ENCODE measurements around the gene CHMP1A.
A peak's percentile ranks its signal among the peaks of the same experiment; 100 is the strongest.
"Not testable (repeated sequence)": the region's sequence is repeated elsewhere in the genome, so short reads cannot be mapped to it uniquely, and the experiment has no call there.

The CHMP1A gene

DNA sequence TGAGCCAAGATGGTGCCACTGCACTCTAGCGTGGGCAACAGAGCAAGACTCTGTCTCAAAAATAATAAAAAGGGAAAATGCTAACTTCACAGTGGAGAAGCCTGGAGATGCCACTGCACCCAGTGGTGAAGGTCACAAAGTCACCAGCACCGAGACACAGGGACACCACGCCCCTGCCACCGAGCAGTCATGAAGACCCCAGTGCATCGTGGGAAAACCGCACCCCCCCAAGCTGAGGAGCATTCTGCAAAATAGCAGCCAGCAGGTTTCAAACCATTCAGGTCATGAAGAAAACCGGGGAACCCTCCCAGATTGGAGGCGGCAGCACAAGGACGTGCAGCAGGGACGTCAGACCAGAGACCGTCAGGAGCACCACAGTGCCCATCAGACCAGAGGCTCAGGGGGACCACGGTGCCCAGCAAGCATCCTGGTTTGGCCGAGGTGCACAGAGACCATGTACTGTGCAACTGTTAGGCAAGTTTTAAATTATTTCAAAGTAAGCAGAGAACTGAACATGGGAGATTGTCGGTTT is 13.7 kb downstream of the CHMP1A start:
- Mint-ChIP-seq H3K27ac (ENCODE audit: low read depth) (no peak overlapping the region), H3K4me1 (peaks cover 11% of the 10 kb centered on the region), H3K9me3 (no peaks in the 10 kb centered on the region), H3K36me3 (ENCODE audit: insufficient read depth) (peaks cover 30% of the 10 kb centered on the region), H3K27me3 (no peaks in the 10 kb centered on the region), H3K4me3 (no peak overlapping the region)
- no peak for ATAC-seq (replicated peaks; ENCODE audit: extremely low read depth, poor library complexity, severe bottlenecking)
- no peak for DNase-seq (ENCODE audit: low spot score in 2 of 2)

DNA sequence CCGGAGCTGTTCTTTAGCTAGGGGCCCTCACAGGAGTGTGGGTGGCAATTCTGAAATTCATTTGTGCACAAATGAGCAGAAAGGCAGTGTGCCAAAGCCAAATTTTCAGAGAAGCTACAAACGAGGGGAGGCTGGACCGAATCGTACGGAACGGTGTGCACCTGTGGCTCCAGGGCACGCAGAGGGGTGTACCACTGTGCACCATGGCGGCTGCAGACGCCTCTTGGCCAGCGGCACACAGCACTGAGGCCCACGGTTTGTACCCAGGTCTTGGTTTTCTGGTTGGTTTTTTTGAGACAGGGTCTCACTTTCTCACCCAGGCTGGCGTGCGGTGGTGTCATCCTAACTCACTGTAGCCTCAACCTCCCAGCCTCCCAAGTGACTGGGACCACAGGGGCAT is 14.9 kb downstream of the CHMP1A start:
- no peak for ATAC-seq (replicated peaks; ENCODE audit: extremely low read depth, poor library complexity, severe bottlenecking)
- no peak overlapping the region for H3K27ac Mint-ChIP-seq (ENCODE audit: low read depth)
- no peak for DNase-seq (ENCODE audit: low spot score in 2 of 2)
- H3K27me3 Mint-ChIP-seq, result no peaks in the 10 kb centered on the region
- no peak overlapping the region for H3K4me3 Mint-ChIP-seq
- no peaks in the 10 kb centered on the region for H3K9me3 Mint-ChIP-seq
- peaks cover 24% of the 10 kb centered on the region for H3K36me3 Mint-ChIP-seq (ENCODE audit: insufficient read depth)
- peaks cover 11% of the 10 kb centered on the region for H3K4me1 Mint-ChIP-seq

DNA sequence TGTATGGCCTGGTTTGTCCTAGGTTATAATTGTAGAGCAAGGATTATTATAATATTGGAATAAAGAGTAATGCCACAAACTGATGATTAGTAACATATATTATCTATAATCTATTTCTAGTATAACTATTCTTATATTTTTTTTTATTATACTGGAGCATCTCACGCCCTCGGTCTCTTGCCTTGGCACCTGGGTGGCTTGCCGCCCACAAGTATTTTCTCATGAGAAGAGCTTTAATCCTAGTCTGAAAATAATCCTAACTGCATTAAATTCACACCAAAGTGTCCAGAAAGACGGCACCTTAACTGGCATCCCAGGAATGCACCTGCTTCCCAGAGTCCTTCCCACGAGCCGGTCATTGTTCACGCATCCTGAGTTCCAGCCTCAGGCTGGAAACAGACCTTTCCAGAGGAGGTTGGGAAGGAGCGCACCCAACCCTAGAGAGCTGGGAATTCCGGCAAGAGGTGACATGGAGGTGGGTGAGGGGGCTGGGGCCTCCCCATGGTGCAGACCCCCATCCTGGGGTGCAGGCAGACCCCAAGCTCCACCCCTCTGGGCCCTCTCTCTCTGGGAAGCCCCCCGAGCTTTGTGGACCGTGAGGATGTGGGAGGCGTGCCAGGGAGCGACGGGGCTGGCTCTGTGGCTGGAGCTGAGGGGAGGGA is 15.9 kb downstream of the CHMP1A start:
- peaks cover 11% of the 10 kb centered on the region for H3K4me1 Mint-ChIP-seq
- peak overlapping the region; percentile 69 for H3K27ac Mint-ChIP-seq (ENCODE audit: low read depth)
- peak overlapping the region; percentile 70 for H3K4me3 Mint-ChIP-seq
- ATAC-seq (replicated peaks; ENCODE audit: extremely low read depth, poor library complexity, severe bottlenecking) (no peak), DNase-seq (ENCODE audit: low spot score in 2 of 2) (no peak)
- H3K9me3 Mint-ChIP-seq, result no peaks in the 10 kb centered on the region
- no peaks in the 10 kb centered on the region for H3K27me3 Mint-ChIP-seq
- H3K36me3 Mint-ChIP-seq (ENCODE audit: insufficient read depth), result peaks cover 21% of the 10 kb centered on the region

DNA sequence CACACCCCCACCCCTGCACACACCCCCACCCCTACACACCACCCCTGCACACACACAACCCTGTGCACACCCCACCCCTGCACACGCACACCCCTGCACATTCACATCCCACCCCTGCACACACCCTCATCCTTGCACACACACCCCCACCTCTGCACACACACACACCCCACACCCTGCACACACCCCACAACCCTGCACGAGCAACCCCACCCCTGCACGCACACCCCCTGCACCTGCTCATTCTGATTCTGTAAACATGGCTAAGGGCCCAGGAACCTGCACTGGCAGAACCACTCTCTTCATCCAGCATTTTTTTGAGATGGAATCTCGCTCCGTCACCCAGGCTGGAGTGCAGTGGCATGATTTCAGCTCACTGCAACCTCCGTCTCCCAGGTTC is 18.1 kb downstream of the CHMP1A start:
- DNase-seq (ENCODE audit: low spot score in 2 of 2) (no peak), ATAC-seq (replicated peaks; ENCODE audit: extremely low read depth, poor library complexity, severe bottlenecking) (no peak)
- Mint-ChIP-seq H3K27ac (ENCODE audit: low read depth) (no peak overlapping the region), H3K4me1 (peaks cover 11% of the 10 kb centered on the region), H3K27me3 (no peaks in the 10 kb centered on the region), H3K4me3 (no peak overlapping the region), H3K9me3 (no peaks in the 10 kb centered on the region), H3K36me3 (ENCODE audit: insufficient read depth) (peaks cover 5% of the 10 kb centered on the region)

DNA sequence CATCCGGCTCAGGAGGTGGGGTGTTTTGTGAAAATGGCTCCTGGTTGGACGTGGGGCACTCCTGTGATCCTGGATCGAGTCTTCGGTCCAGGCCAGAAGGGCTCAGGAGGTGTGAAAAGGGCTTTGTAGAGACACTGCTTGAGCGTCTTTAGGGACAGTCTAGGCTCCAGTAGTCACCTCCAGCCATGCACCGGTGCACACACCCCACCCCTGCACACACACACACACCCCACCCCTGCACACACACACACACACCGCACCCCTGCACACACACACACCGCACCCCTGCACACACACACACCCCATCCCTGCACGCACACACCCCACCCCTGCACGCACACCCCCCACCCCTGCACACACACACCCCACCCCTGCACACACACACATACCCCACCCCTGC is 19.1 kb downstream of the CHMP1A start:
- no peak overlapping the region for H3K4me3 Mint-ChIP-seq
- peaks cover 11% of the 10 kb centered on the region for H3K4me1 Mint-ChIP-seq
- H3K36me3 Mint-ChIP-seq (ENCODE audit: insufficient read depth), result peaks cover 3% of the 10 kb centered on the region
- no peak for ATAC-seq (replicated peaks; ENCODE audit: extremely low read depth, poor library complexity, severe bottlenecking)
- no peak for DNase-seq (ENCODE audit: low spot score in 2 of 2)
- H3K27ac Mint-ChIP-seq (ENCODE audit: low read depth), result no peak overlapping the region
- H3K27me3 Mint-ChIP-seq, result no peaks in the 10 kb centered on the region
- no peaks in the 10 kb centered on the region for H3K9me3 Mint-ChIP-seq

DNA sequence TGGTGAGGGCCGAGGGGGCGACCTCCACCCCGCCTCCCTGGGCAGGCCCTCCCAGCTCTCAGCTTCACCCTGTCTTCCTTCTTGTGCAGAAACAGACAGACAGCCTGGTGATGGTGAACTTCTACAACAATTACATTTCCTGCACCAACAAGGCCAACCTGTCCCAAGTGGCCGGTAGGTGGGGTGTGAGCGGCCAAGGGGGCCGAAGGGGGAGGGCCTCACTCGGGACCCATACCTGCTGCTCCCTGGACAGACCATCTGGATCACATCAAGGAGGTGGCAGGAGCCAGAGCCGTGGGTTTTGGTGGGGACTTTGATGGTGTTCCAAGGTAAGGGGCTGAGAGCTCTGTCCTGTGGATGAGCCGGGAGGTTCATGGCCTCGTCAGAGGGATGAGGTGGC is 20.1 kb downstream of the CHMP1A start:
- no peak for DNase-seq (ENCODE audit: low spot score in 2 of 2)
- H3K36me3 Mint-ChIP-seq (ENCODE audit: insufficient read depth), result peaks cover 1% of the 10 kb centered on the region
- peaks cover 11% of the 10 kb centered on the region for H3K4me1 Mint-ChIP-seq
- no peak overlapping the region for H3K4me3 Mint-ChIP-seq
- no peak for ATAC-seq (replicated peaks; ENCODE audit: extremely low read depth, poor library complexity, severe bottlenecking)
- no peaks in the 10 kb centered on the region for H3K9me3 Mint-ChIP-seq
- H3K27me3 Mint-ChIP-seq, result no peaks in the 10 kb centered on the region
- no peak overlapping the region for H3K27ac Mint-ChIP-seq (ENCODE audit: low read depth)

DNA sequence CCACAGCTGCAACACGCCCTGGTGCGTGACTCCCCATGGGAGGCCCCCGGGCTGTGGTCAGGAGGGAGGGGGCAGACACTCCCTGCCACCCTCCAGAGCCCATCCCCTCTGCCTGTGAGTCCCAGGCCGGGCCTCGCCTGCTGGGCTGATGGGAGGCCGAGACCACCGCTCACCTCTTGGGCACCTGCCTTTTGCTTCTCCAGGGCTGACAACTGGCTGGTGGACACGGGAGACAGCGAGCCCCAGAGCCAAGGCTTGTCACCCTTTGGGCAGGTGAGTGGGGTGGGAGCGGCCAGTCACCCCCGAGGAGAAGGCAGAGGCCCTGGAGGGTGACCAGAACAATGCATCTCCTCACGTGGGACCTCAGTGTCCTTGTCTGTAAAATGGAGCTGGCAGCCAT is 20.8 kb downstream of the CHMP1A start:
- ATAC-seq (replicated peaks; ENCODE audit: extremely low read depth, poor library complexity, severe bottlenecking) (no peak), DNase-seq (ENCODE audit: low spot score in 2 of 2) (no peak)
- Mint-ChIP-seq H3K36me3 (ENCODE audit: insufficient read depth) (peaks cover 1% of the 10 kb centered on the region), H3K27ac (ENCODE audit: low read depth) (no peak overlapping the region), H3K9me3 (no peaks in the 10 kb centered on the region), H3K27me3 (no peaks in the 10 kb centered on the region), H3K4me1 (peaks cover 11% of the 10 kb centered on the region), H3K4me3 (no peak overlapping the region)

DNA sequence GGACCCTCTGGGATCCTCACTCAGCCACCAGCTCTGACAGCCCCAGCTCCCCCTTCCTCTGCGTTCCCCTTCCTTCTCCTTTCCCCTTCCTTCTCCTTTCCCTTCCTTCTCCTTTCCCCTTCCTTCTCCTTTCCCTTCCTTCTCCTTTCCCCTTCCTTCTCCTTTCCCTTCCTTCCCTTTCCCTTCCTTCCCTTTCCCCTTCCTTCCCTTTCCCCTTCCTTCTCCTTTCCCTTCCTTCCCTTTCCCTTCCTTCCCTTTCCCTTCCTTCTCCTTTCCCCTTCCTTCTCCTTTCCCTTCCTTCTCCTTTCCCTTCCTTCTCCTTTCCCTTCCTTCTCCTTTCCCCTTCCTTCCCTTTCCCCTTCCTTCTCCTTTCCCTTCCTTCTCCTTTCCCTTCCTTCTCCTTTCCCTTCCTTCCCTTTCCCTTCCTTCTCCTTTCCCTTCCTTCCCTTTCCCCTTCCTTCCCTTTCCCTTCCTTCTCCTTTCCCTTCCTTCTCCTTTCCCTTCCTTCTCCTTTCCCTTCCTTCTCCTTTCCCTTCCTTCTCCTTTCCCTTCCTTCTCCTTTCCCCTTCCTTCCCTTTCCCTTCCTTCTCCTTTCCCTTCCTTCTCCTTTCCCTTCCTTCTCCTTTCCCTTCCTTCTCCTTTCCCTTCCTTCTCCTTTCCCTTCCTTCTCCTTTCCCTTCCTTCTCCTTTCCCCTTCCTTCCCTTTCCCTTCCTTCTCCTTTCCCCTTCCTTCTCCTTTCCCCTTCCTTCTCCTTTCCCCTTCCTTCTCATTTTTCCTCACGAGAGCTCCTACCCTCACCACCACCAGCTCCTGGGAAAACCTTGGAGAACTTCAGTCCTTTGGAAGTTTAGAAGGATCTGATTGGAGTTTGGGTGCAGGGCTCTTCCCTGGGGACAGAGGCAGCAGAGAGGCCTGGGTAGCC is 22.8 kb downstream of the CHMP1A start:
- ATAC-seq (replicated peaks; ENCODE audit: extremely low read depth, poor library complexity, severe bottlenecking); H3K9me3 Mint-ChIP-seq; H3K27me3 Mint-ChIP-seq; H3K4me3 Mint-ChIP-seq; H3K4me1 Mint-ChIP-seq; H3K36me3 Mint-ChIP-seq (ENCODE audit: insufficient read depth); H3K27ac Mint-ChIP-seq (ENCODE audit: low read depth); DNase-seq (ENCODE audit: low spot score in 2 of 2): not testable (repeated sequence)

DNA sequence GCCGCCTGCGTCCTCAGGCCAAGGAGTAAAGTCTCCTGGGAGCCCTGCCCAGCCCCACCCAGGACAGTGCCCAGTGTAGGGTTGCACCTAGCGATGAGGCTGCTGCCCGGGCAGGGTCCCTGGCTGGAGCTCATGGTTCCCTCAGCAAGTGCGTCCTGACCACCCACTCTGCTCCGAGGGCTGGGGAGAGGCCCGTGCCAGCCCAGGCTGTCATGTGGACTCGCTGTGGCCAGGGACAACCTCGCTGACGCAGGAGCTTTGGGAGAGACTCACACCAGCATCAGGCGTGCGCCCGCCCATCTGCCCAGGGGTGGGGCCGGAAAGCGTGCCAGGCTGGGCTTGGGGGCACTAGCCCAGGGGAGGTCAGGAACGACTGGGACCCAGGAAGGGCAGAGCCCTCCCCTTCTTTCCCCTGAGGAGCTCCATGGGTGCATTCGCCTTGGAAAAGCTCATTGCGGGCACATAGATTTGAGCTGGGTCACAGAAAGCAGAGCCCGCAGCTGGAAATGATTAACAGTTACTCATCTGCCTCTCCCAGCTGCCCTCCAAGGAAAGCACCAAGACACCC is 24.4 kb downstream of the CHMP1A start:
- no peaks in the 10 kb centered on the region for H3K9me3 Mint-ChIP-seq
- H3K4me1 Mint-ChIP-seq, result no peaks in the 10 kb centered on the region
- ATAC-seq (replicated peaks; ENCODE audit: extremely low read depth, poor library complexity, severe bottlenecking), result no peak
- no peaks in the 10 kb centered on the region for H3K27me3 Mint-ChIP-seq
- no peak overlapping the region for H3K27ac Mint-ChIP-seq (ENCODE audit: low read depth)
- no peak for DNase-seq (ENCODE audit: low spot score in 2 of 2)
- no peak overlapping the region for H3K4me3 Mint-ChIP-seq
- H3K36me3 Mint-ChIP-seq (ENCODE audit: insufficient read depth), result no peaks in the 10 kb centered on the region

DNA sequence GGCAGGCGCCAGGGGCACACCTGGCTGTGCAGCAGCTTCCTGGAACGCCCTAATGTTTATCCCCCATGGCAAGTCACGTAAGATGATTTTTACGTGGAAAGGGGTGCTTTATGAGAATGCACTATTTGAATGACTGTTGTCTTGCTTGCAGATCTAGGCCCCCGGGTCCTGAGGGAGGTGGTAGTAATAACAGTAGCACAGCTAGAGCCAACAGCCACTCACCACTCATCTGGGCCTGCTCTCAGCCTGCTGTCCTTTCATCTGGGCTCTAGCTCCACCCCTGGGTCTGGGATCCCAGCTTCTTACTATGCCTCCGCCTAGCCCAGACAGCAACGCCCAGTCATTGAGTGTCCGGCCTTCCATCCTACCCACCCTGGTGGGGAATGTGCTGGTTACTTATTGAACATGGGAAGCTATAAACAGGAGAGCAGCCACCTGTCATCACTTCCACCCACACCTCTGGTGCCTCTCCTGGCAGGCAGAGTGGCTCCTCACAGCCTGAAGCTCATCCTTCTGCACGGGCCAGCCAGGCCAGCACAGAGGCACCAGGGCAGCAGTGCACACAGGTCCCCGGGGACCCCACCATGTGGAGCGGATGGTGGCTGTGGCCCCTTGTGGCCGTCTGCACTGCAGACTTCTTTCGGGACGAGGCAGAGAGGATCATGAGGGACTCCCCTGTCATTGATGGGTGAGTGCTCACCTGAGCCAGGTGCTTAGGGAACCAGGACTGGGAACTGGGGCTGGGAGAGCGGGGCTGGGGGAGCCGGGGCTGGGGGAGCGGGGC is 27.5 kb downstream of the CHMP1A start:
- H3K27ac Mint-ChIP-seq (ENCODE audit: low read depth), result no peak overlapping the region
- peaks cover under 1% of the 10 kb centered on the region for H3K27me3 Mint-ChIP-seq
- no peaks in the 10 kb centered on the region for H3K4me1 Mint-ChIP-seq
- no peaks in the 10 kb centered on the region for H3K36me3 Mint-ChIP-seq (ENCODE audit: insufficient read depth)
- H3K4me3 Mint-ChIP-seq, result no peak overlapping the region
- ATAC-seq (replicated peaks; ENCODE audit: extremely low read depth, poor library complexity, severe bottlenecking) (no peak), DNase-seq (ENCODE audit: low spot score in 2 of 2) (no peak)
- no peaks in the 10 kb centered on the region for H3K9me3 Mint-ChIP-seq

DNA sequence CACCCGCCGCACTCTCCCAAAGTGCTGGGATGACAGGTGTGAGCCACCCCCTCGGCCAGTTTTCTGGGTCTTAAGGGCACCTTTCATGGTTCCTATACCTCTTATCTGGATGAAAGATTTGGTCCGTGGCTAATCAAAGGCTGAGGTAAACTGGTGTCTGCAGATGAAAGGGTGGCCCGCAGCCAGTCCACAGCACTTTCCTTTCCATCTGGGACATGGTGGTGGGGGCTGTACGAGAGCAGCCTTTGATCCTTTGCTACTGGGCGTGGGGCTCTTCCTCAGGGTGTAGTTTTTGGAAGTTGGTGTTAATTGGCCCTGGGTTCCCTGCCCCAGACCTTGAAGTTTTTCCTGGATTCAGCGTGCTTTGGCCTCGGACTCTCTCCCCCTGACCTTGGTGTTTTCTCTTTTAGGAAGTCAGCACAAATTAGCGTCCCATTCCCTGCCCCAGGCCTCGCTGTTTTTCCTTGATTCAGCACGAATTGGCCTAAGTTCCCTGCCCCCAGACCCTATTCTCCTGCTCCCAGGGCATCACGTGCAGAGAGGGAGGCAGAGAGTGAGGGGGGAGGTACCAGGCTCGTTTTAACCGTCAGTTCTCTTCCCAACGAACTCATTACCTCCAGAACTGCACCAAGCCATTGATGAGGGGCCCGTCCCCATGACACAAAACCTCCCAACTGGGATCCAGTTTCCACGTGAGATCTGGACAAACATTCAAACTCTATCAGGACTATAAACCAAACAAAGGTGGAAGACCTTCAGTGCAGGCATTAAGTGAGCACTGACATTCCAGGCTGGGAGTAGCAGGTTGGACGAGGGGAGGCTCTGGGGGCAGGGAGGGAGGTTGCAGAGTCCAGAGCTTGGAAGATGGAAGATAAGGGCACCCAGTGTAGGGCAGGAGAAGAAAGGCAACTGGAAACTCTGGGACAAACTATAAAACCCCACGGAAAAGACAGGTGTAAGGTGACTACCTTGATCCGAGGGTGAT is 32.4 kb downstream of the CHMP1A start:
- H3K27me3 Mint-ChIP-seq, result peaks cover 25% of the 10 kb centered on the region
- no peak overlapping the region for H3K4me3 Mint-ChIP-seq
- no peak for DNase-seq (ENCODE audit: low spot score in 2 of 2)
- no peak overlapping the region for H3K27ac Mint-ChIP-seq (ENCODE audit: low read depth)
- H3K9me3 Mint-ChIP-seq, result no peaks in the 10 kb centered on the region
- no peaks in the 10 kb centered on the region for H3K36me3 Mint-ChIP-seq (ENCODE audit: insufficient read depth)
- H3K4me1 Mint-ChIP-seq, result no peaks in the 10 kb centered on the region
- ATAC-seq (replicated peaks; ENCODE audit: extremely low read depth, poor library complexity, severe bottlenecking), result no peak

All from central memory CD8-positive, alpha-beta T cell (primary cell).